ENCODE results near the gene MAPKAPK2. TPM values are rescaled to one million over a fixed set of nuclear protein-coding genes. Genes with fewer than 3 reads are reported as not detected.

Gene MAPKAPK2
- total and polyA plus RNA-seq, 2 of the 13 experiments (the other 11 are each of a cell fraction or from before 2014, with no cell fraction given) = 16.6 to 34.0 TPM

GRCh38 chr1:206635080-206635977 lies 49.4 kb upstream of the MAPKAPK2 start, which contains the start of gene DYRK3 (continued):
- TF ChIP-seq NCOR1 (IDR thresholded peaks at IDR 0.05; ENCODE audit: borderline replicate concordance, low read length) (no peak), AHR (CRISPR knock-in tag; IDR thresholded peaks at IDR 0.05) (no peak), MED8 (CRISPR knock-in tag; IDR thresholded peaks at IDR 0.05; ENCODE audit: insufficient replicate concordance) (peak; percentile 62), ZNF350 (CRISPR knock-in tag; IDR thresholded peaks at IDR 0.05; ENCODE audit: borderline replicate concordance, low read depth) (peak; percentile 82; the same call in 1 of the 2 replicates), KDM4B (CRISPR knock-in tag; IDR thresholded peaks at IDR 0.05) (no peak), SP1 (IDR thresholded peaks at IDR 0.05) (no peak), SP1 (CRISPR knock-in tag; IDR thresholded peaks at IDR 0.05) (peak; percentile 85), ZNF724P (CRISPR knock-in tag; IDR thresholded peaks at IDR 0.05; ENCODE audit: borderline replicate concordance) (no peak), ZNF20 (CRISPR knock-in tag; IDR thresholded peaks at IDR 0.05) (no peak), GTF3A (CRISPR knock-in tag; conservative IDR thresholded peaks at IDR 0.05) (peak; percentile 70; the same call in 1 of the 2 replicates), MBNL3 (CRISPR knock-in tag; conservative IDR thresholded peaks at IDR 0.05) (no peak), ZNF451 (CRISPR knock-in tag; IDR thresholded peaks at IDR 0.05) (no peak), BHLHE40 (IDR thresholded peaks at IDR 0.05; ENCODE audit: low read length) (no peak), NFE2L2 (IDR thresholded peaks at IDR 0.05; ENCODE audit: low read length) (no peak), HOXA7 (CRISPR knock-in tag; IDR thresholded peaks at IDR 0.05) (no peak), ZNF512B (CRISPR knock-in tag; IDR thresholded peaks at IDR 0.05; ENCODE audit: borderline replicate concordance) (no peak), ZNF121 (CRISPR knock-in tag; IDR thresholded peaks at IDR 0.05) (no peak), ZBTB7B (CRISPR knock-in tag; IDR thresholded peaks at IDR 0.05) (peak; percentile 32), KAT7 (CRISPR knock-in tag; IDR thresholded peaks at IDR 0.05; ENCODE audit: borderline replicate concordance) (peak; percentile 53; the same call in 1 of the 2 replicates), BATF2 (CRISPR knock-in tag; IDR thresholded peaks at IDR 0.05) (peak; percentile 60; the same call in 1 of the 2 replicates), CEBPZ (IDR thresholded peaks at IDR 0.05; ENCODE audit: low read length) (no peak), KDM5B (CRISPR knock-in tag; IDR thresholded peaks at IDR 0.05; ENCODE audit: borderline replicate concordance) (peak; percentile 67; the same call in 1 of the 2 replicates), ZNF550 (CRISPR knock-in tag; IDR thresholded peaks at IDR 0.05; ENCODE audit: borderline replicate concordance) (no peak), ZNF746 (CRISPR knock-in tag; IDR thresholded peaks at IDR 0.05) (no peak), RARA (CRISPR knock-in tag; IDR thresholded peaks at IDR 0.05) (no peak)
